ENCODE results near the gene TSPEAR. TPM values are rescaled to one million over a fixed set of nuclear protein-coding genes. Genes with fewer than 3 reads are reported as not detected.
"Not testable (repeated sequence)": the region's sequence is repeated elsewhere in the genome, so short reads cannot be mapped to it uniquely, and the experiment has no call there.

TSPEAR gene
- total and polyA plus RNA-seq, 4 experiments from 2014 or later: 0.07 TPM; not detected in 3

DNA sequence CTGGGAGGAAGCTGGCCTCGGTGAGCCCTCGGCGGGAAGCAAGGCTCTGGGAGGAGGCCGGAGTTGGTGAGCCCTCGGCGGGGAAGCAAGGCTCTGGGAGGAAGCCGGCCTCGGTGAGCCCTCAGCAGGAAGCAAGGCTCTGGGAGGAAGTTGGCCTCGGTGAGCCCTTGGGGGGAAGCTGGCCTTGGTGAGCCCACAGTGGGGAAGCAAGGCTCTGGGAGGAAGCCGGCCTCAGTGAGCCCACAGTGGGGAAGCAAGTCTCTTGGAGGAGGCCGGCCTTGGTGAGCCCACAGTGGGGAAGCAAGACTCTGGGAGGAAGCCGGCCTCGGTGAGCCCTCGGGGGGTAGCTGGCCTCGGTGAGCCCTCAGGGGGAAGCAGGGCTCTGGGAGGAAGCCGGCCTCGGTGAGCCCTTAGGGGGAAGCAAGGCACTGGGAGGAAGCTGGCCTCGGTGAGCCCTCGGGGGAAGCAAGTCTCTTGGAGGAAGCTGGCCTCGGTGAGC lies 207.4 kb downstream of the TSPEAR start:
- Histone ChIP-seq H3K9me3 (ENCODE audit: control insufficient read depth in 1 of 2, low read length in 2 of 2) (no peaks in the 10 kb centered on the region), H3K36me3 (ENCODE audit: insufficient read depth, low read length) (no peaks in the 10 kb centered on the region), H3K27ac (ENCODE audit: low read depth, low read length) (no peak overlapping the region), H3K27me3 (ENCODE audit: insufficient read depth, low read length) (no peaks in the 10 kb centered on the region), H3K4me3 (ENCODE audit: low read length in 2 of 2) (no peak overlapping the region), H3K4me1 (ENCODE audit: insufficient read depth, low read length) (no peaks in the 10 kb centered on the region)
- Mint-ChIP-seq H3K36me3 (no peaks in the 10 kb centered on the region), H3K27ac (peak overlapping the region in 1 of 7 donors; percentile 29), H3K27me3 (peaks cover 0 to 3% of the 10 kb centered on the region in 2 donors), H3K9me3 (no peaks in the 10 kb centered on the region), H3K4me3 (no peak overlapping the region), H3K4me1 (peaks cover 0 to 1% (median 0%) of the 10 kb centered on the region in 4 donors)
- intact Hi-C loops (cut with micrococcal nuclease): no loop called here
- DNase-seq: no peak
- ChIA-PET CTCF (ENCODE audit: partially characterized antibody) (interaction anchor here (1.5 kb wide), 1 partner anchor 289 kb away, joined by 5 read pairs; no protein-coding TSS in a partner anchor), POLR2A (ENCODE audit: partially characterized antibody) (interaction anchor here (0.7 kb wide), 1 partner anchor 23 kb away, joined by 3 read pairs; no protein-coding TSS in a partner anchor)

GRCh38 chr21:44503006-44503889 lies 208.1 kb downstream of the TSPEAR start:
- ChIA-PET CTCF (ENCODE audit: partially characterized antibody) (interaction anchor here (1.5 to 2.8 kb wide), 2 partner anchors 7 to 290 kb away, joined by 5 to 14 read pairs; no protein-coding TSS in a partner anchor), POLR2A (ENCODE audit: partially characterized antibody) (interaction anchor here (0.6 to 1.1 kb wide), 3 partner anchors 10 to 290 kb away, joined by 3 read pairs; no protein-coding TSS in a partner anchor)
- H3K36me3 Mint-ChIP-seq; H3K36me3 ChIP-seq (ENCODE audit: insufficient read depth, low read length); H3K9me3 ChIP-seq (ENCODE audit: control insufficient read depth in 1 of 2, low read length in 2 of 2); H3K4me1 Mint-ChIP-seq; intact Hi-C loops (cut with micrococcal nuclease); H3K27me3 Mint-ChIP-seq; H3K4me1 ChIP-seq (ENCODE audit: insufficient read depth, low read length); H3K27ac Mint-ChIP-seq; H3K4me3 ChIP-seq (ENCODE audit: low read length in 2 of 2); DNase-seq; H3K9me3 Mint-ChIP-seq; H3K4me3 Mint-ChIP-seq; H3K27me3 ChIP-seq (ENCODE audit: insufficient read depth, low read length); H3K27ac ChIP-seq (ENCODE audit: low read depth, low read length): not testable (repeated sequence)

DNA sequence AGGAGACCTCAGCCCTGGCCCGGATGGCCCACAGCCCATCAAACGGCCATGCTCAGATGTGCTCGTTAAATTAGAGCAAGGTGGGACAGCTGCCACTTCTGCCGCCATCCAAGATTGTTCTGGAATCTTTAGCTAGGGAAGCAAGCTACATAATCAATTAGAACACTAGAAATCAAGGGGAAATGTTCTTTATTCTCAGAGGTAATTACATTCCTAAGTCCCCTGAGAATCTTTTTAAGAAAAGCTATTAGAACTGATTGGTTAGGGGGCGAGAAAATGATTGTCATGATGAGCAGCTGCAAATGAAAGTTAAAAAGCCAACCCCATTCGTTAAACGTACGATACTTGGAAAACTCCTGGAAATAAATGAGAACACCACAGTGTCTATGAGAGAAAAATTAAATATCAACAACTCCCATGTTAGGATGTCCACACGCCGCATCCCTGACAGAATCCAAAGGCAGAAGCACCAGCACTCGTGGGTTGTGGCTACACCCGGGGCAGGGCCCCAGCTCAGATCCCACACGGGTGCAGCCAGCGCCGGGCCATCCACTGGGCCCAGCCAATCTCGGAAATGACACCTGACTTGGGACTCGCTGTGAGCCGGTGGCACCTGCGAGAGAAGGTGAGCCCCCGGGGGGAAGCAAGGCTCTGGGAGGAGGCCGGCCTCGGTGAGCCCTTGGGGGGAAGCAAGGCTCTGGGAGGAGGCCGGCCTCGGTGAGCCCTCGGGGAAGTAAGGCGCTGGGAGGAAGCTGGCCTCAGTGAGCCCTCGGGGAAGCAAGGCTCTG lies 209.0 kb downstream of the TSPEAR start:
- Mint-ChIP-seq H3K4me3 (no peak overlapping the region), H3K27ac (peak overlapping the region in 1 of 7 donors; percentile 55), H3K36me3 (no peaks in the 10 kb centered on the region), H3K4me1 (peaks cover 0 to 1% (median 0%) of the 10 kb centered on the region in 4 donors), H3K9me3 (no peaks in the 10 kb centered on the region), H3K27me3 (peaks cover 3 to 7% of the 10 kb centered on the region in 2 donors)
- Histone ChIP-seq H3K27me3 (ENCODE audit: insufficient read depth, low read length) (no peaks in the 10 kb centered on the region), H3K9me3 (ENCODE audit: control insufficient read depth in 1 of 2, low read length in 2 of 2) (no peaks in the 10 kb centered on the region), H3K4me3 (ENCODE audit: low read length in 2 of 2) (no peak overlapping the region), H3K36me3 (ENCODE audit: insufficient read depth, low read length) (no peaks in the 10 kb centered on the region), H3K27ac (ENCODE audit: low read depth, low read length) (no peak overlapping the region), H3K4me1 (ENCODE audit: insufficient read depth, low read length) (no peaks in the 10 kb centered on the region)
- ChIA-PET CTCF (ENCODE audit: partially characterized antibody) (interaction anchor here (1.3 to 2.8 kb wide), 3 partner anchors 8 to 291 kb away, joined by 3 to 14 read pairs (median 4); no protein-coding TSS in a partner anchor), POLR2A (ENCODE audit: partially characterized antibody) (interaction anchor here (0.6 to 1.1 kb wide), 2 partner anchors 9 to 291 kb away, joined by 3 read pairs; no protein-coding TSS in a partner anchor)
- DNase-seq: no peak
- intact Hi-C loops (cut with micrococcal nuclease): no loop called here

GRCh38 chr21:44500111-44500510 lies 211.3 kb downstream of the TSPEAR start:
- Mint-ChIP-seq H3K36me3 (peaks cover 0 to 3% of the 10 kb centered on the region in 2 donors), H3K4me3 (no peak overlapping the region), H3K4me1 (peaks cover 0 to 1% (median 0%) of the 10 kb centered on the region in 4 donors), H3K27ac (no peak overlapping the region), H3K27me3 (peaks cover 11 to 17% of the 10 kb centered on the region in 2 donors), H3K9me3 (peaks cover 0 to 2% (median 0%) of the 10 kb centered on the region in 8 donors)
- no peaks in the 10 kb centered on the region for H3K4me1 ChIP-seq (ENCODE audit: insufficient read depth, low read length)
- no peaks in the 10 kb centered on the region for H3K27me3 ChIP-seq (ENCODE audit: insufficient read depth, low read length)
- H3K4me3 ChIP-seq (ENCODE audit: low read length in 2 of 2): no peak overlapping the region
- no peak overlapping the region for H3K27ac ChIP-seq (ENCODE audit: low read depth, low read length)
- no peaks in the 10 kb centered on the region for H3K9me3 ChIP-seq (ENCODE audit: control insufficient read depth in 1 of 2, low read length in 2 of 2)
- POLR2A ChIA-PET (ENCODE audit: partially characterized antibody): no interaction called here
- no peak for DNase-seq
- intact Hi-C loops (cut with micrococcal nuclease): no loop called here
- no peaks in the 10 kb centered on the region for H3K36me3 ChIP-seq (ENCODE audit: insufficient read depth, low read length)
- CTCF ChIA-PET (ENCODE audit: partially characterized antibody): interaction anchor here (2.8 kb wide), 1 partner anchor 10 kb away, joined by 14 read pairs; no protein-coding TSS in a partner anchor

GRCh38 chr21:44499631-44500030 lies 211.7 kb downstream of the TSPEAR start:
- H3K36me3 ChIP-seq (ENCODE audit: insufficient read depth, low read length): no peaks in the 10 kb centered on the region
- Mint-ChIP-seq H3K4me1 (peaks cover 0 to 1% (median 0%) of the 10 kb centered on the region in 4 donors), H3K27ac (no peak overlapping the region), H3K27me3 (peaks cover 14 to 17% of the 10 kb centered on the region in 2 donors), H3K4me3 (no peak overlapping the region), H3K9me3 (peaks cover 0 to 2% (median 0%) of the 10 kb centered on the region in 8 donors), H3K36me3 (peaks cover 0 to 3% of the 10 kb centered on the region in 2 donors)
- H3K4me3 ChIP-seq (ENCODE audit: low read length in 2 of 2): no peak overlapping the region
- DNase-seq: no peak
- H3K9me3 ChIP-seq (ENCODE audit: control insufficient read depth in 1 of 2, low read length in 2 of 2): no peaks in the 10 kb centered on the region
- ChIA-PET POLR2A (ENCODE audit: partially characterized antibody) (no interaction called here), CTCF (ENCODE audit: partially characterized antibody) (no interaction called here)
- intact Hi-C loops (cut with micrococcal nuclease): no loop called here
- H3K4me1 ChIP-seq (ENCODE audit: insufficient read depth, low read length): no peaks in the 10 kb centered on the region
- H3K27ac ChIP-seq (ENCODE audit: low read depth, low read length): no peak overlapping the region
- no peaks in the 10 kb centered on the region for H3K27me3 ChIP-seq (ENCODE audit: insufficient read depth, low read length)

- Histone ChIP-seq H3K9me3 (ENCODE audit: control insufficient read depth in 1 of 2, low read length in 2 of 2) (no peaks in the 10 kb centered on the region), H3K27me3 (ENCODE audit: insufficient read depth, low read length) (no peaks in the 10 kb centered on the region), H3K36me3 (ENCODE audit: insufficient read depth, low read length) (no peaks in the 10 kb centered on the region), H3K4me3 (ENCODE audit: low read length in 2 of 2) (no peak overlapping the region), H3K27ac (ENCODE audit: low read depth, low read length) (no peak overlapping the region), H3K4me1 (ENCODE audit: insufficient read depth, low read length) (no peaks in the 10 kb centered on the region)
- Mint-ChIP-seq H3K9me3 (peaks cover 0 to 2% (median 0%) of the 10 kb centered on the region in 8 donors), H3K27me3 (peaks cover 14 to 17% of the 10 kb centered on the region in 2 donors), H3K27ac (peak overlapping the region in 1 of 7 donors; percentile 48), H3K4me3 (no peak overlapping the region), H3K36me3 (peaks cover 0 to 3% of the 10 kb centered on the region in 2 donors), H3K4me1 (peaks cover 0 to 1% (median 0%) of the 10 kb centered on the region in 4 donors)
- ChIA-PET POLR2A (ENCODE audit: partially characterized antibody) (no interaction called here), CTCF (ENCODE audit: partially characterized antibody) (no interaction called here)
- DNase-seq: no peak
- intact Hi-C loops (cut with micrococcal nuclease): no loop called here
Measured at GRCh38 chr21:44499211-44499560, 212.2 kb downstream of the TSPEAR start.

Data from CD4-positive, alpha-beta memory T cell (primary cell).